ENCODE results near the gene FMNL2.

- no peak for TF ChIP-seq CTCF (IDR thresholded peaks at IDR 0.05)
- TF ChIP-seq POLR2AphosphoS5 (IDR thresholded peaks at IDR 0.05) = no peak
Measured at GRCh38 chr2:152480821-152481399, 145.9 kb downstream of the FMNL2 start.
